Glomerular visceral epithelial cell (primary cell): ENCODE data around the gene CREBRF.
A peak's percentile ranks its signal among the peaks of the same experiment; 100 is the strongest.
"Not testable (repeated sequence)": the region's sequence is repeated elsewhere in the genome, so short reads cannot be mapped to it uniquely, and the experiment has no call there.

Experiments
- DNase-seq: peaks from one replicate; pipeline ENCODE4 v3.0.0-alpha.2; 2016; ENCODE audit errors: extremely low spot score

Gene CREBRF

DNA sequence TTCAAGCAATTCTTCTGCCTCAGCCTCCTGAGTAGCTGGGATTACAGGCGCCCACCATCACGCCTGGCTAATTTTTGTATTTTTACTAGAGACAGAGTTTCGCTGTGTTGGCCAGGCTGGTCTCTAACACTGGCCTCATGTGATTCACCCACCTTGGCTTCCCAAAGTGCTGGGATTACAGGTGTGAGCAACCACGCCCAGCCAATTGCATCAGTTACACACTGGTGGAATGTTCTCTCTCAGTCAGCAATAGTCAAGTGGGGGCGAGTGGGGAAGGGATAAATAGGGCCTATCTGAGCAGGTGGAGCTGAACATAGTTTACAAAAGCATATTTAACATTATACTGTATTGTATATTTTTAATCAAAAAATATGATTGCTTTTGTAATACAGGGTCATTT, 98.5 kb downstream of the CREBRF start:
- DNase-seq, result not testable (repeated sequence)

DNA sequence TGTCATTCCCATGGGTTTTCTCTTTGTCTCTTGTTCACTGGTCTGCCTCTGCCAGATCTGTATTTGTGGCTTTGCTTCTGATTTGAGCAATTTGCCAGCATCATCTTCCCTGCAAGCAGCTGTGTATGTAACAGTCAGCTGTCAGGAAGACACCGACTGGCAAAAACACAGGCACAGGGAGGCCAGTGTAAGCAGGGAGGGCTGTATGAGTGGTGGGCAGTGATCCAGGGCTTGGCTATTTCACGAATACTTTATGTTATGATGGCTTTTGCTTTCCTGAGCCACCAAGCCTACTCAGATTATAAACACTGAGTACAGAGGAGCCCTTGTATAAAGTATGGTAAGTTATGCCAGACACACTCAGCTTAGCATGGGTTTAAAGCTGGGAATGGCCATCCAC, 99.8 kb downstream of the CREBRF start:
- no peak for DNase-seq

DNA sequence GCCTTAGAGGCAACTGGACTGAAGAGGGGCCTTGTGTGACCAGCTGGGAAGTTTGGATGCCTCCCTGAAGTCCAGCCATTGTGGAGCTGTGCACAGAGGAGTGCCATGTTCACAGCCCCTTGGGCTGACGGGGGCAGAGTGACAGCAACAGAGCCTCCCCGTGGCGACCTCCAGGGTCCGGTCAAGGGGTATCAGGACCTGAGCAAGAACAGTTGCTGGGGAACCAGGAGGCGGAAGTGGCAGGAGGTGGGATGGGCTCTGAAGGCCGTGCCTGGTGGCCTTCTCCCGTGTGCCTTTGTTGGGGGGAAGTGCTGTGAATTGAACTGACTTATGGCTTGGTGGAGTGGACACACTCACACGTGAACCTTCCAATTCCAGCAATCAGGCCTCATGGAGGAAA, 102.2 kb downstream of the CREBRF start:
- no peak for DNase-seq

GRCh38 chr5:173159256-173159655, 103.1 kb downstream of the CREBRF start:
- no peak for DNase-seq

DNA sequence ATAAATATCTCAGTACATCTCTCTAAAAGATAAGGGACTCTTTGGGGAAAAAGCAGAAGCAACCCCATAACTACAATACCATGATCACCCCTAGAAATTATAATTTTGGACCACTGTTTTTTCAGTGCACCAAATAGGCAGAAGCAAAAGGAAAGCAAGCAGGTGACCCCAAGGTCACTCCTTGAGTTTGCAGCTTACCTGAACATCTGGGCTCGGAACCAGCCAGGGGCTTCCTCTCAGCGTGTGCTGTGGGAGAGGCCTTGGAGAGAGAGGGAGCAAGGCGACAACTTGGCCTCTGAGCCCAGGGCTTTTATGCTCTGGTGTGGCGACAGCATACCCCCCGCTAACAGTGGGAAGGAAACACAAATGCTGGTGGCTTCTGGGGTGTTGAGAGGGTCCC, 105.0 kb downstream of the CREBRF start:
- DNase-seq, result no peak

GRCh38 chr5:173163219-173163618, 107.1 kb downstream of the CREBRF start:
- no peak for DNase-seq

- no peak for DNase-seq
Measured at GRCh38 chr5:173165177-173166016, 109.2 kb downstream of the CREBRF start.

- DNase-seq, result no peak
Measured at GRCh38 chr5:173172166-173172565, 116.0 kb downstream of the CREBRF start.

DNA sequence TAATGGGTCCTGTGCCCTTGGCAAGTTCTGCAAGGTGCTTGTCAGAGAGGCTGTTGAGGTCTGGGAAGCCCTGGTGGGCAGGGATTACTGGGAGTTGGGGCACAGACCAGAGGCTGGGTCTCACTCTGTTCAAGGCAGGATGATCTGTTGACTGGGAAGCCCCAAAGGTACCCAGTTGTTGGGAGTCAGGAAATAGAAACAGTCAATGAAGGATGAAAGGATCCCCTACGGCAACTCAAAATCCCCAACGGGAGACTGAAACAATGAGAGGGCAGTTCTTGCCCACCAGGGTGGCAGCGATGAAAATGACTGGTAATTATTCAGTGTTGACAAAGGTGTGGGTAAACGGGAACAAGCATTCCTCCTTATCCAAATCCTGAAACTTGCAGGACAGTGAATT, 119.4 kb downstream of the CREBRF start:
- no peak for DNase-seq

DNA sequence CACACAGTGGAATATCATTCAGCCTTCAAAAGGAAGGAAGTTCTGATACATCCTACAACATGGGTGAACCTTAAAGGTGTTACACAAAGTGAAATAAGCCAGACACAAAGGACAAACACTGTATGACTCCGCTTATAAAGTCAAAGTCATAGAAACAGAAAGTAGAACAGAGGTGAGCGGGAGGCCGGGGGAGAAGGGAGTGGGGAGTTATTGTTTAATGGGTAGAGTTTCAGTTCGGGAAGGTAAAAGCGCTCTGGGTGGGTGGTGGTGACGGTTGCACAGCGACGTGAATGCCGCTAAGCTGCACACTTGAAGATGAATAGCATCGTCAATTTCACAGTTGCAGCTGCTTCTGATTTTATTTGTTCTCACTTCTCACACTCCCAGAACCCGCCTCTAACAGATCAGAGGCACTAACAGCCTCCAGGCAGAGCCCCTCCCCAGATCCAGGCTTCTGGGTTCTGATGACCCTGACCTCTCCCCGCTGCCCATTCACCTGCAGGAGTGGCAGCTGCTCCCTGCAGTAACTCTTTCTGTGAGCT, 122.3 kb downstream of the CREBRF start:
- DNase-seq, result no peak

- no peak for DNase-seq
Measured at GRCh38 chr5:173180331-173180730, 124.2 kb downstream of the CREBRF start.

GRCh38 chr5:173187054-173187743, 131.0 kb downstream of the CREBRF start:
- DNase-seq, result peak; percentile 10

DNA sequence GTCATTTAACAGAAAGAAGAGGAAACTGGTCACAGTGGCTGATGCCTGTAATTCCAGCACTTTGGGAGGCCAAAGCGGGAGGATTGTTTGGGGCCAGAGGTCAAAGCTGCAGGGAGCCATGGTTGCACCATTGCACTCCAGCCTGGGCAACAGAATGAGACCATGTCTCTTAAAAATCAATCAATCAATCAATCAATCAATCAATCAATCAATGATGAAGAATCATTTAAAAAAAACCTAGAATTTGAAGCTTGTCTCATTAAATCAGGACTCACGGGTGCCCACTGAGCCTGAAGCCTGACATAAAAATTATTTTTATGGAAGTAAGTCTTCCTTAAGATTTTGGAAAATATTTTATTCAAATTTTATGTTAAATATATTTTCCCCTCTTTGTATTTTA, 132.1 kb downstream of the CREBRF start:
- DNase-seq, result no peak
